Esophagus muscularis mucosa (tissue), 4 donors: Measurements from ENCODE around the gene CYP4F22.

Experiments used
- EP300 ChIP-seq: sonication (generic); formaldehyde crosslinking; IDR thresholded peaks from one replicate; pipeline ENCODE4 v1.6.1; 2017; ENCODE audit warnings: antibody characterized with exemption
- POLR2AphosphoS5 ChIP-seq, 2 donors: sonication (generic); formaldehyde crosslinking; IDR thresholded peaks; one replicate each; pipeline ENCODE4 v1.6.1; 2017; ENCODE audit warnings: antibody characterized with exemption in 2 of 2
- TF ChIP-seq, protein P1 (sequence below), 3 experiments: fragments of 200-600 bp in 2 of 3; fragments of 450-650 bp in 1 of 3; sonication (generic) in 2 of 3; IDR thresholded peaks; one replicate each; pipeline ENCODE4 v1.5.1; 2017 to 2019; ENCODE audit warnings: antibody characterized with exemption in 3 of 3, mild to moderate bottlenecking in 2 of 3, moderate library complexity in 1 of 3

DNA sequence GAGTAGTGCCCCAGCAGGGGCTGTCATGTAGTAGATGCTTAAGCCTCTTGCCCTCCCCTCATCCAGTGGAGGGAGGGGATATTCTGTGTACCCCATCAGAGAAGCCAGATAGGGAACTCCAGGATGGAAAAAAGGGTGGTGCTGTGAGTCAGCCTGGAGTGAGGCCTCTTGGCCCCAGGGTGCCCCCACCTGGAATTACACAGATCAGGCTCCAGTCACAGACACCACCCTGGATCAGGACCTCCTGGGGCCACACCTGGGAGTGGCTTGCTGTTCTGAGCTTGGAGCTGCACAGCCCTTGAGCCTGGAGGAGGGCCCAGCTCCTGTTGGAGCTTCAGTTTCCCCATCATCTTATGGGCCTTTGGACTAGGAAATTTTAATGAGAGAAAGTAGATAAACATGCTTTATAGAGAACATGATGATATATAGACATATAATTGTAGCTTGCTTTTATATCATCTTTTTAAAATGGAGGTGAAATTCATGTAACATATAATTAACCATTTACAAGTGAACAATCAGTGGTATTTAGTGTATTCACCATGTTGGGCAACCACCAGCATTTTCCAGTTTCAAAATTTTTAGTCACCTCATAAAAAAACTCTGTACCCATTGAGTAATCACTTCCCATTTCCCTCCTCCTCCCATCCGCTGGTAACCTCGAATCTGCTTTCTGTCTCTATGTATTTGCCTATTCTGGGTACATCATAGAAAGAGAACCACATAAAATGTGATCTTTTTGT, 24.6 kb downstream of the CYP4F22 start:
- TF ChIP-seq, protein P1, sequence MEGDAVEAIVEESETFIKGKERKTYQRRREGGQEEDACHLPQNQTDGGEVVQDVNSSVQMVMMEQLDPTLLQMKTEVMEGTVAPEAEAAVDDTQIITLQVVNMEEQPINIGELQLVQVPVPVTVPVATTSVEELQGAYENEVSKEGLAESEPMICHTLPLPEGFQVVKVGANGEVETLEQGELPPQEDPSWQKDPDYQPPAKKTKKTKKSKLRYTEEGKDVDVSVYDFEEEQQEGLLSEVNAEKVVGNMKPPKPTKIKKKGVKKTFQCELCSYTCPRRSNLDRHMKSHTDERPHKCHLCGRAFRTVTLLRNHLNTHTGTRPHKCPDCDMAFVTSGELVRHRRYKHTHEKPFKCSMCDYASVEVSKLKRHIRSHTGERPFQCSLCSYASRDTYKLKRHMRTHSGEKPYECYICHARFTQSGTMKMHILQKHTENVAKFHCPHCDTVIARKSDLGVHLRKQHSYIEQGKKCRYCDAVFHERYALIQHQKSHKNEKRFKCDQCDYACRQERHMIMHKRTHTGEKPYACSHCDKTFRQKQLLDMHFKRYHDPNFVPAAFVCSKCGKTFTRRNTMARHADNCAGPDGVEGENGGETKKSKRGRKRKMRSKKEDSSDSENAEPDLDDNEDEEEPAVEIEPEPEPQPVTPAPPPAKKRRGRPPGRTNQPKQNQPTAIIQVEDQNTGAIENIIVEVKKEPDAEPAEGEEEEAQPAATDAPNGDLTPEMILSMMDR (IDR thresholded peaks at IDR 0.05): no peak
- no peak for TF ChIP-seq POLR2AphosphoS5 (IDR thresholded peaks at IDR 0.05)
- TF ChIP-seq EP300: no peak
